ENCODE data around the gene PPP6R3.

- TF ChIP-seq CTCF (optimal IDR thresholded peaks at IDR 0.05 in 1 of 3, IDR thresholded peaks at IDR 0.05 in 1 of 3, conservative IDR thresholded peaks at IDR 0.05 in 1 of 3; ENCODE audit: extremely low read depth in 1 of 3, insufficient read depth in 2 of 3, low read length in 3 of 3) (no peak), EZH2 (IDR thresholded peaks at IDR 0.05; ENCODE audit: low read length) (no peak)
These were observed 18.8 kb downstream of the PPP6R3 start for GRCh38 chr11:68479390-68479789.
